Fibroblast of the aortic adventitia (primary cell): ENCODE results near the gene SEL1L. TPM values are rescaled to one million over a fixed set of nuclear protein-coding genes. Genes with fewer than 3 reads are reported as not detected.

Experiments used
- DNase-seq: peaks from one replicate; pipeline ENCODE4 v3.0.0-alpha.2; 2010; ENCODE audit warnings: low read depth
- H3K4me3 ChIP-seq: 2 replicates; pipeline ENCODE4 v1.5.1; 2011; ENCODE audit warnings: low read depth, mild to moderate bottlenecking, control low read depth, low read length, moderate library complexity
- total RNA-seq: library from RNA; depleted of rRNA; stranded (reverse); fragments of >200 nt; gene quantifications from 2 replicates; pipeline ENCODE4 v1.2.3, GENCODE V29; 2012; ENCODE audit warnings: low replicate concordance
- TF ChIP-seq, protein P1 (sequence below): IDR thresholded peaks from 2 replicates; pipeline ENCODE4 v1.5.1; 2011; ENCODE audit warnings: mild to moderate bottlenecking, low read length, control low read depth, inconsistent platforms; ENCODE audit not compliant: insufficient read depth

SEL1L gene
- total RNA-seq = 112 and 128 TPM in 2 replicates

DNA sequence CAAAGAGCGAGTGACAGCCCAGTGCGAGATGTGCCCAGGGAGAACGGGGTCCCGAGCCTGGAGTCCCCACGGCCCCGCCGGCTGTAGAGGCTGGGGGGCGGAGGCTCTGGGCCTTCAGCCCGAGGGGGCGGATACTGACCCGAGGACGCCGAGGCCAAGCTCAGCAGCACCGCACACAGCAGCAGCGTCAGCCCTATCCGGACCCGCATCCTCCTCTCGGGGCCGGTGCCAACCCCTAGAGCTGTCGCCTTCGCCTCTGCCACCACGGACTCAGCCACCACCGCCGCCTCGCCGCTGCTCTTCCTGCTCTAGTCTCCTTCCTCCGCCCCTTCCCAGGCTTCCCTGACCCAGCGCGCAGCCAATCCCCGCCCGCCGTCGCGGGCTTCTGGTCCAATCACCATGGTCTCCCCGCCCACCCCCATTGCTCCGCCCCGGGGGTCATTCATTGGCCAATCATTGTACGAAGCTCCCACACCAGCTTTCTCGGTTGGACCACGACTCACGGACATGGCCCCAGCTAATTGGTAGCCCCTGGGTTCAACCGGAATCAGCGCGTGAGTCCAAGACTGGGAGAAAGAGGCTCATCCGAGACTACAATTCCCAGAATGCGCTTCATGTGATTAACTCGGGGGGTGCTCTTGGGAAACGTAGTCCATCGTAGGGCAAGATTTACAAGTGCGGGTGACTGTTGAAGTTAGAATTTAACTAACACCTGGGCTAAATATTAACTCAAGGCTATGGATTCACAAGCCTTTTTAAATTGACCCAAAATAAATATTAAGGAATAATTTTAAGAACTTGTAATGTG lies at the start of gene SEL1L:
Gene SEL1L, minus strand, starts transcription at position 318 of the 808 bp plus-strand sequence. Its CDS starts 109 bp downstream, at position 209.
- TF ChIP-seq, protein P1, sequence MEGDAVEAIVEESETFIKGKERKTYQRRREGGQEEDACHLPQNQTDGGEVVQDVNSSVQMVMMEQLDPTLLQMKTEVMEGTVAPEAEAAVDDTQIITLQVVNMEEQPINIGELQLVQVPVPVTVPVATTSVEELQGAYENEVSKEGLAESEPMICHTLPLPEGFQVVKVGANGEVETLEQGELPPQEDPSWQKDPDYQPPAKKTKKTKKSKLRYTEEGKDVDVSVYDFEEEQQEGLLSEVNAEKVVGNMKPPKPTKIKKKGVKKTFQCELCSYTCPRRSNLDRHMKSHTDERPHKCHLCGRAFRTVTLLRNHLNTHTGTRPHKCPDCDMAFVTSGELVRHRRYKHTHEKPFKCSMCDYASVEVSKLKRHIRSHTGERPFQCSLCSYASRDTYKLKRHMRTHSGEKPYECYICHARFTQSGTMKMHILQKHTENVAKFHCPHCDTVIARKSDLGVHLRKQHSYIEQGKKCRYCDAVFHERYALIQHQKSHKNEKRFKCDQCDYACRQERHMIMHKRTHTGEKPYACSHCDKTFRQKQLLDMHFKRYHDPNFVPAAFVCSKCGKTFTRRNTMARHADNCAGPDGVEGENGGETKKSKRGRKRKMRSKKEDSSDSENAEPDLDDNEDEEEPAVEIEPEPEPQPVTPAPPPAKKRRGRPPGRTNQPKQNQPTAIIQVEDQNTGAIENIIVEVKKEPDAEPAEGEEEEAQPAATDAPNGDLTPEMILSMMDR = no peak
- DNase-seq = peak; percentile 100
- peak within 1 kb of the TSS; percentile 89 for H3K4me3 ChIP-seq

DNA sequence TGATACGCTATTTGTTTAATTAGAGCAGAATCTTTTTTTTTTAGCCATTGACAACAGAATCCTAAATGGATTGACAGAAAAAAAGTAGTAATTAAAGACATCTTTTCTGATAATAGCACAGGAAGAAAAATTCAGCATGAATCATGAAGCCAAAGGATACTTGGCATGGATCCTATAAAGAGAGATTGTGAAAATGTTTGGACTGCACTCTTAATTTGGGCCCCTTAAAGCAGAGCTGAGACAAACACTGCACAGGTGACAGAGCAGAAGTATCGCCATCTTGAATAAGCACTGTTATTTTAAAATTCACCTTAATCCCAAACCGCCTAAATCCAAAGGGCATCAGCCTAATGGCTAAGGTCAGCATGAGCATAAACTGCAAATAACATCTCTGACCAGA lies 48.8 kb upstream of the SEL1L start:
- no peak overlapping the region for H3K4me3 ChIP-seq
- TF ChIP-seq, protein P1 = no peak
- DNase-seq = peak; percentile 3

DNA sequence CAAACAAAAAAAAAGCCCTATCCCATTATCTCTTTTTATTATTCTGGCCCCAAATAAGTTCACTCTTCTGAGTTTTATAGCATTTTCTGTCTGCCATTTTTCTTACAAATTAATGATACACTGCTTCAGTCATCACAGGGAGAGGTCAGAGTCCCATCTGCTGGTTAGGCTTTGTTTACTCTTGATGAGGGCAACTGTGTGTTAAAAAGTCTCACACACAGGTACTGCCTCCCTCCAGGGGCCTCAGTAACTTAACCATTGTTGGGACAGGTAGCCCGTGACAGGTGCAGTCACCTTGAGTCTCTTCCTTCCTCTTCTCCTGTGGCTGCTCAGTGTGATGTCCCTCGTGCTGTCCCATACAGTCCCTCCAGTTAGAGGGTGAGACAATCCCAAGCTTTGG lies 45.5 kb upstream of the SEL1L start:
- no peak for DNase-seq
- H3K4me3 ChIP-seq = no peak overlapping the region
- TF ChIP-seq, protein P1 = no peak

DNA sequence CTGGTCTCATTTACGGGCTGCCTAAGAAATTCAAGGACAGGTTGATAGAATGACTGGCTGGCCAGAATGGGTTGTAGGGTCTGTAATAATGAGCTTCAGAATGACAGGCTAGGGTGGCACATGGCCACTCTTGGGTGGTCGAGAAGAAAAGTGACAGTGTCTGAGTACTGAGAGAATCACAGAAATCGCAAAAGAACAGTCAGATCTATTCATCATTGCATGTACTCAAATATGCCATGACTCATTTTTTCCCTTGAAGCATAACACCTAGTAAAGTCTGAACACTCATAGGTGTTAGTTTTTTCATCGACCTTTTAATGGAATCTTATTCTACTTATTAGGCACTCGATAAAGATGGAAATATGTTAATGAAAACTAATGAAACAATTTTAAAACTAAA lies 37.8 kb upstream of the SEL1L start:
- TF ChIP-seq, protein P1 = no peak
- DNase-seq = no peak
- no peak overlapping the region for H3K4me3 ChIP-seq

DNA sequence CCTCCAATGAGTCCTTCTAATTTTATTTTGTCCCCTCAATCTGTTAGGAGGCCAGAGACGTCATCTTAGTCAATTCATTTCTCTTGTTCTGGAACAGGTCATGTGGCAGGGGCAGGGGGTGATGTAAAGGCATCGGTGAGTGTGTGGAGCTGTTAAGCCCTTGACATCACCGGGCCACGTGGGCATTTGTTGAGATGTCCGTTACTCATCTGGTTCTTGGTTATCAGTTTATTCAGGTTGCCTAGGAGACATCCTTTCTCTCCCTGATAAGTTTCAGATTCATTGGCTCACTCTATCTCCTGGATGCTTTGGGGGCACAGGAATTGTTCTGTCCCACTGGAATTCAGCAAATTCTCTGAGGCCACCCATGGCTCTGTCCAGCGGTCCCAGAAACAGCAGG lies 33.6 kb upstream of the SEL1L start:
- TF ChIP-seq, protein P1 = no peak
- DNase-seq = no peak
- H3K4me3 ChIP-seq = no peak overlapping the region

DNA sequence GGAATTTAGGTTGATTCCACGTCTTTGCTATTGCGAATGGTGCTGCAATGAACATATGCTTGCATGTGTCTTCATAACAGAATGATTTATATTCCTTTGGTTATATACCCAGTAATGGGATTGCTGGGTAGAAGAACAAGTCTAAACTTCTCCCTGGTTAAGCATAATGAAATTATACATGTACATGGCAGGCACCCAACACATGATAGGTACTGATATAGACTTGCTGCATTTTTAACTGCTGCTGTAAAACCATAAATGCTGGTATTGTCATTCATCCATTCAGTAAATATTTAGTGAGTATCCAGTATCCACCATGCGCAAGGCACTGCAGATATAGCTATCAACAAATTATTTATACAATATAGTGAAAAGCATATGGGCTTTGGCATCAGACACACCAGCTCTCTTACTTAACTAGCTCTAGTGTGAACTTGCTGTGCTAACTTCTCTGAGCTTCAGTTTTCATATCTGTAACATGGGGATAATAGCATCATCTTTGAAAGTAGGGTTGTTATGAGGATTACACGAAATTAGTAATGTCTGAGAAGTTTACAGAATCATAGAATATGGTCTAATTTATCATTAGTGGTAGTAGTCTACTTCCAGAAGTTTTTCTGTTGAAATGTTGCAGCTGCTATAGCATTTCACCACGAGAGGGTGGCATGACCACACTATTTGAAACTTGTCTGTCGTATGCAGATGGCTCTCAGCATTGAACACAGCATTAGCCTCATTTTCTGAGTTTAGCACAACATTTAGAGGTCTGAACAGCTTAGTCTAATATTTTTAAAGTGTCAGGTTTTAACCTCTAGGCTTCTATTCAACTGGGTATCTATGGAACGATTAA lies 32.0 kb upstream of the SEL1L start:
- H3K4me3 ChIP-seq = no peak overlapping the region
- TF ChIP-seq, protein P1 = peak; percentile 41
- peak; percentile 25 for DNase-seq
